Lung (tissue), 12 donors: ENCODE data around the gene GOLGA5. TPM values are rescaled to one million over a fixed set of nuclear protein-coding genes. Genes with fewer than 3 reads are reported as not detected.
"Not testable (repeated sequence)": the region's sequence is repeated elsewhere in the genome, so short reads cannot be mapped to it uniquely, and the experiment has no call there.

Experiments used
- ATAC-seq: fragments of 200-7000 bp; cut with Tn5 transposase; one replicate; pipeline ENCODE4 v1.9.1; 2020; ENCODE audit warnings: moderate number of reproducible peaks; ENCODE audit not compliant: insufficient read depth, low FRiP score
- DNase-seq, 3 donors: peaks; one replicate each; pipeline ENCODE4 v3.0.0-alpha.2; 2013 to 2017
- H3K27ac ChIP-seq, 2 donors: one replicate each; pipeline ENCODE4 v1.5.1; 2013; ENCODE audit warnings: mild to moderate bottlenecking in 2 of 2, moderate library complexity in 2 of 2, control low read depth in 1 of 2, inconsistent platforms in 1 of 2, low read depth in 1 of 2, low read length in 1 of 2
- H3K27me3 ChIP-seq, 3 donors: one replicate each; pipeline ENCODE4 v1.5.1; 2013; ENCODE audit warnings: low read length in 2 of 3; ENCODE audit not compliant: control insufficient read depth in 3 of 3, insufficient read depth in 3 of 3
- H3K36me3 ChIP-seq, 4 donors: one replicate each; pipeline ENCODE4 v1.5.1; 2013; ENCODE audit warnings: low read length in 4 of 4, mild to moderate bottlenecking in 1 of 4, moderate library complexity in 1 of 4; ENCODE audit not compliant: control insufficient read depth in 4 of 4, insufficient read depth in 4 of 4
- H3K4me1 ChIP-seq, 5 donors: one replicate each; pipeline ENCODE4 v1.5.1; 2013; ENCODE audit warnings: low read length in 5 of 5, mild to moderate bottlenecking in 2 of 5, moderate library complexity in 1 of 5; ENCODE audit not compliant: control insufficient read depth in 5 of 5, insufficient read depth in 5 of 5
- H3K4me3 ChIP-seq: one replicate; pipeline ENCODE4 v1.5.1; 2013; ENCODE audit warnings: mild to moderate bottlenecking, control low read depth, moderate library complexity
- H3K9ac ChIP-seq, 2 donors: one replicate each; pipeline ENCODE4 v1.5.1; 2013; ENCODE audit warnings: low read length in 2 of 2, control low read depth in 1 of 2; ENCODE audit not compliant: insufficient read depth in 1 of 2
- H3K9me3 ChIP-seq, 4 donors: one replicate each; pipeline ENCODE4 v1.5.1; 2013; ENCODE audit warnings: low read length in 3 of 4, mild to moderate bottlenecking in 1 of 4, moderate library complexity in 1 of 4; ENCODE audit not compliant: control insufficient read depth in 4 of 4, insufficient read depth in 3 of 4
- CTCF ChIP-seq: IDR thresholded peaks from 2 replicates; pipeline ENCODE4 v1.5.1; 2012; ENCODE audit warnings: mild to moderate bottlenecking; ENCODE audit errors: control extremely low read depth, extremely low read depth
- WGBS, 2 donors: extraction: QIAGEN DNeasy Blood & Tissue Kit; methylation state at CpG; one replicate each; pipeline ENCODE4 v1.1.7; 2013; 5-methylcytosine and 5-hydroxymethylcytosine counted together
- polyA plus RNA-seq, 2 donors: library from polyadenylated mRNA; stranded (reverse); fragments of 200-250 nt; gene quantifications; one replicate each; pipeline ENCODE4 v1.2.1, GENCODE V29; 2013
- total RNA-seq, 2 donors: library from RNA; depleted of rRNA in 1 of 2; stranded (reverse); fragments of >200 nt in 1 of 2; gene quantifications; one replicate each; pipeline ENCODE4 v1.2.1, GENCODE V29; 2014 to 2021
- donor health status: control.
- donor health status: control.
- donor health status: Bipolar disorder and iron deficiency.
- donor health status: healthy.
- donor health status: DM: yes; HTN: yes; CAD: no.

Gene GOLGA5
- total and polyA plus RNA-seq, 4 donors = 26.9 to 36.9 (median 34.0) TPM

GRCh38 chr14:92748259-92749016, 45.7 kb upstream of the GOLGA5 start, which contains the start of gene LGMN:
LGMN (minus strand) TSS chr14:92748627; CDS start chr14:92732786, 15,841 bp downstream.
- Histone ChIP-seq H3K4me3 (peak within 1 kb of the TSS; percentile 94), H3K27ac (peak within 1 kb of the TSS; percentile 96 to 97), H3K27me3 (no peaks in the 10 kb centered on the region), H3K36me3 (no peaks in the 10 kb centered on the region), H3K9me3 (peaks cover 0 to 3% (median 0%) of the 10 kb centered on the region in 4 donors), H3K9ac (peak within 1 kb of the TSS; percentile 74 to 88), H3K4me1 (peaks cover 0 to 6% (median 0%) of the 10 kb centered on the region in 5 donors)
- TF ChIP-seq CTCF = no peak
- WGBS, 2 donors = 1 to 2% methylated on average over 50 of the region's 50 CpGs
- DNase-seq (peak; percentile 94 to 96 (median 95)), ATAC-seq (peak; percentile 98)

DNA sequence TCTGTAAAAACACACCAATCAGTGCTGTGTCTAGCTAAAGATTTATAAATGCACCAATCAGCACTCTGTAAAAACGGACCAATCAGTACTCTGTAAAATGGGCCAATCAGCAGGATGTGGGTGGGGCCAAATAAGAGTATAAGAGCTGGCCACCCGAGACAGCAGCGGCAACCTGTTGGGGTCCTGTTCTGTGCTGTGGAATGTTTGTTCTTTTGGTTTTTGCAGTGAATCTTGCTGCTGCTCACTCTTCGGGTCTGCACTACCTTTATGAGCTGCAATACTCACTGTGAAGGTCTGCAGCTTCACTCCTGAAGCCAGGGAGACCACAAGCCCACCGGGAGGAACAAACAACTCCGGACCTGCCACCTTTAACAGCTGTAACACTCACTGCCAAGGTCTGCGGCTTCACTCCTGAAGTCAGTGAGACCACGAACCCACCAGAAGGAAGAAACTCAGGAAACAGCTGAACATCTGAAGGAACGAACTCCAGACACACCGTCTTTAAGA, 43.8 kb upstream of the GOLGA5 start:
- not testable (repeated sequence) for ATAC-seq, H3K4me3 ChIP-seq, H3K9ac ChIP-seq, H3K27ac ChIP-seq, H3K4me1 ChIP-seq, H3K36me3 ChIP-seq, H3K27me3 ChIP-seq, DNase-seq, H3K9me3 ChIP-seq
- 32 to 62% methylated on average over 10 of the region's 10 CpGs for WGBS, 2 donors

DNA sequence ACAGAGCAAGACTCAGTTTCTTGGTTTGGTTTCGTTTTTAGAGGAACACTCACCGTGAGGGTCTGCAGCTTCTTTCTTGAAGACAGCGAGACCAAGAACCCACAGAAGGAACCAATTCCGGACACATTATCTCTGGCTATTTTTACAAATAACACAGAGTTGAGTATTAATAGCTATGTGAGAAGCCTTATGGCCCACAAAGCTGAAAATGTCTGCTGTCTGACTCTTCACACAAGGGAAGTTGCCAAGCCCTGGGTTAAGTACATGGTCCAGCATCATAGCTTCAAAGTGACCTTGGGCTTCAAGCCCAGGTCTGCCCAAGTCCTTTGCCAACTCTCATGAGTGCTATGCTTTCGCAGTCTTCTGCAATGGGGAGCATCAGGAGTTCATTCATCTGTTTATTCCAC, 43.1 kb upstream of the GOLGA5 start:
- peak overlapping the region in 1 of 2 donors; percentile 62 for H3K27ac ChIP-seq
- DNase-seq (peak in 2 of 3 donors; percentile 52 to 69), ATAC-seq (no peak)
- H3K36me3 ChIP-seq = no peaks in the 10 kb centered on the region
- H3K9me3 ChIP-seq = peaks cover 0 to 3% (median 0%) of the 10 kb centered on the region in 4 donors
- H3K9ac ChIP-seq = no peak overlapping the region
- 41 to 65% methylated on average over 5 of the region's 5 CpGs for WGBS, 2 donors
- no peaks in the 10 kb centered on the region for H3K27me3 ChIP-seq
- no peak for TF ChIP-seq CTCF
- no peak overlapping the region for H3K4me3 ChIP-seq
- H3K4me1 ChIP-seq = peaks cover 0 to 6% (median 0%) of the 10 kb centered on the region in 5 donors

DNA sequence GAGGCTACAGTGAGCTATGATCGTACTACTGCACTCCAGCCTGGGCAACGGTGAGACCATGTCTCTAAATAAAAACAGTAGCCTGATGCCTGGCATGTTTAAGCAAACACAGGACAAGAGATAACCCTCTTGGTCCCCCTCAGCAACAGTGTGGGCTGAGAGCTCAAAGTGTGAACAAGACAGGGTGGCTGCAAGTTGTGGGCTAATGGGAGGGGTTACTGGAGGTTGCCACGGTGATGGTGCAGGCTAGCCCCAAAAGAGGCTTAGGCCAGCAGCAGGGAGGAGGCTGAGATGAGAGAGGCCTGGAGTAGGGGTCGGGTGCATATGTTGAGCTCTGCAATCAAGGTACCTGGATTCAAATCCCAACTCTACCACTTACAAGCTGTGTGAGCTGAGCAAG, 42.3 kb upstream of the GOLGA5 start:
- ATAC-seq (no peak), DNase-seq (no peak)
- H3K27me3 ChIP-seq = no peaks in the 10 kb centered on the region
- no peak for TF ChIP-seq CTCF
- no peak overlapping the region for H3K27ac ChIP-seq
- H3K9ac ChIP-seq = no peak overlapping the region
- H3K36me3 ChIP-seq = no peaks in the 10 kb centered on the region
- 69 to 76% methylated on average over 4 of the region's 4 CpGs for WGBS, 2 donors
- peaks cover 0 to 6% (median 0%) of the 10 kb centered on the region in 5 donors for H3K4me1 ChIP-seq
- peaks cover 0 to 3% (median 0%) of the 10 kb centered on the region in 4 donors for H3K9me3 ChIP-seq
- H3K4me3 ChIP-seq = no peak overlapping the region
